Endothelial cell of umbilical vein (primary cell): ENCODE measurements around the gene MRM2. TPM values are rescaled to one million over a fixed set of nuclear protein-coding genes. Genes with fewer than 3 reads are reported as not detected.

Source experiments
- BruUV-seq: library from RNA; stranded (reverse); fragments of 400-500 nt; replicated peaks from 2 replicates; lab custom pipeline; 2021; lab: Mats Ljungman, UMichigan
- CTCF ChIA-PET: fragments of 300-600, 350-600 bp; sonication (Branson Sonifier 250); formaldehyde crosslinking; loops from one replicate; lab custom pipeline; 2021; ENCODE audit warnings: antibody characterized with exemption, inconsistent platforms; lab: Charles Lee
- POLR2A ChIA-PET: fragments of 300-600, 350-600 bp; sonication (Branson Sonifier 250); formaldehyde crosslinking; loops from one replicate; lab custom pipeline; 2021; ENCODE audit warnings: antibody characterized with exemption, inconsistent platforms; lab: Charles Lee
- DNase-seq: peaks from one replicate; pipeline ENCODE4 v3.0.0-alpha.2; 2011; ENCODE audit warnings: low read depth, low spot score
- FAIRE-seq: peaks from 2 replicates; lab custom pipeline; 2011; peaks lifted over from hg19 to GRCh38; lab: Jason Lieb, UNC
- H2AFZ ChIP-seq: 2 replicates; pipeline ENCODE4 v1.6.0; 2012; ENCODE audit warnings: low read depth, low read length, control low read depth, inconsistent platforms
- H3K27ac ChIP-seq: 2 replicates; pipeline ENCODE4 v1.5.1; 2011; ENCODE audit warnings: low read depth, mild to moderate bottlenecking, control low read depth, low read length, moderate library complexity; ENCODE audit not compliant: insufficient read depth
- H3K27me3 ChIP-seq, 2 experiments: 2 replicates each; pipeline versions ENCODE4 v1.6.0 to v1.6.1; 2011; ENCODE audit warnings: low read length in 2 of 2, mixed read lengths in 1 of 2; ENCODE audit not compliant: control insufficient read depth in 2 of 2, insufficient read depth in 2 of 2
- H3K36me3 ChIP-seq, 2 experiments: 2 replicates in 1 of 2; 3 replicates in 1 of 2; pipeline ENCODE4 v1.5.1; 2011; ENCODE audit warnings: low read length in 2 of 2, mild to moderate bottlenecking in 1 of 2, moderate library complexity in 1 of 2; ENCODE audit not compliant: control insufficient read depth in 2 of 2, insufficient read depth in 2 of 2; ENCODE audit errors: extremely low read depth in 1 of 2
- H3K4me1 ChIP-seq: 3 replicates; pipeline ENCODE4 v1.5.1; 2011; ENCODE audit warnings: mild to moderate bottlenecking, low read length; ENCODE audit not compliant: control insufficient read depth, insufficient read depth; ENCODE audit errors: extremely low read depth
- H3K4me2 ChIP-seq: 2 replicates; pipeline ENCODE4 v1.6.1; 2011; ENCODE audit warnings: low read length, control low read depth, mixed read lengths; ENCODE audit not compliant: insufficient read depth
- H3K4me3 ChIP-seq, 3 experiments: fragments of 200-600 bp in 1 of 3; sonication (generic), shearing (Covaris generic) in 1 of 3; replicated peaks in 1 of 3; 2 replicates each; pipeline ENCODE4 v1.5.1; 2011 to 2016; ENCODE audit warnings: control low read depth in 3 of 3, low read length in 3 of 3, mild to moderate bottlenecking in 2 of 3, inconsistent platforms in 1 of 3, low read depth in 1 of 3, moderate library complexity in 1 of 3; ENCODE audit not compliant: insufficient read depth in 1 of 3
- H3K79me2 ChIP-seq: 2 replicates; pipeline ENCODE4 v1.6.0; 2012; ENCODE audit warnings: low read length, inconsistent platforms; ENCODE audit not compliant: control insufficient read depth, insufficient read depth
- H3K9ac ChIP-seq: replicated peaks from 2 replicates; pipeline ENCODE3; 2011; ENCODE audit warnings: low read length, control low read depth; ENCODE audit not compliant: insufficient read depth; ENCODE audit errors: extremely low read depth
- H3K9me1 ChIP-seq: replicated peaks from 3 replicates; pipeline ENCODE4 v1.6.0; 2011; ENCODE audit warnings: mild to moderate bottlenecking, low read length; ENCODE audit not compliant: control insufficient read depth, insufficient read depth; ENCODE audit errors: extremely low read depth
- H3K9me3 ChIP-seq: replicated peaks from 2 replicates; pipeline ENCODE4 v1.5.1; 2012; ENCODE audit warnings: low read length, inconsistent platforms; ENCODE audit not compliant: control insufficient read depth, insufficient read depth
- H4K20me1 ChIP-seq: replicated peaks from 2 replicates; pipeline ENCODE3; 2011; ENCODE audit warnings: mild to moderate bottlenecking, low read length; ENCODE audit not compliant: control insufficient read depth, insufficient read depth; ENCODE audit errors: extremely low read depth
- EZH2 ChIP-seq: IDR thresholded peaks from 2 replicates; pipeline ENCODE4 v1.6.1; 2012; ENCODE audit warnings: borderline replicate concordance, low read depth, mild to moderate bottlenecking, moderate library complexity, low read length, inconsistent platforms; ENCODE audit not compliant: severe bottlenecking
- FOS ChIP-seq: IDR thresholded peaks from 2 replicates; pipeline ENCODE4 v1.6.1; 2011; ENCODE audit warnings: mild to moderate bottlenecking, low read length, moderate library complexity, borderline replicate concordance; ENCODE audit not compliant: insufficient read depth
- GATA2 ChIP-seq: IDR thresholded peaks from 2 replicates; pipeline ENCODE4 v1.7.0; 2011; ENCODE audit warnings: low read depth, mild to moderate bottlenecking, moderate library complexity, mixed read lengths, low read length; ENCODE audit not compliant: insufficient read length, insufficient read depth
- JUN ChIP-seq: IDR thresholded peaks from 2 replicates; pipeline ENCODE4 v1.6.1; 2011; ENCODE audit warnings: borderline replicate concordance, low read depth; ENCODE audit not compliant: insufficient read length, insufficient read depth
- MAX ChIP-seq: IDR thresholded peaks from 2 replicates; pipeline ENCODE4 v1.6.1; 2011; ENCODE audit not compliant: insufficient read depth, insufficient read length
- MYC ChIP-seq: IDR thresholded peaks from one replicate; pipeline ENCODE4 v1.6.1; 2011; ENCODE audit warnings: mild to moderate bottlenecking, low read depth, low read length
- POLR2A ChIP-seq: IDR thresholded peaks from 2 replicates; pipeline ENCODE4 v1.6.1; 2012; ENCODE audit warnings: low read depth, mild to moderate bottlenecking, control low read depth, low read length
- POLR2AphosphoS5 ChIP-seq: IDR thresholded peaks from 2 replicates; pipeline ENCODE4 v1.6.1; 2012; ENCODE audit warnings: low read depth, mild to moderate bottlenecking, control low read depth, low read length, moderate library complexity; ENCODE audit not compliant: insufficient read depth
- dilution Hi-C: fragments of 300-500 bp; cut with MboI; formaldehyde crosslinking; loops from one replicate; pipeline ENCODE4 v1.15.0; 2019; ENCODE audit warnings: low sequenced_read_pairs; ENCODE audit not compliant: extremely low pct_ligation_motif_present
- intact Hi-C: fragments of 100-400 bp; cut with micrococcal nuclease; formaldehyde crosslinking; loops from one replicate; pipeline ENCODE4 v1.10.0; 2022
- polyA plus RNA-seq, 4 experiments: library from polyadenylated mRNA; depleted of rRNA in 3 of 4; stranded (reverse) in 3 of 4; unstranded in 1 of 4; fragments of >200 nt; gene quantifications; 2 replicates each; pipeline versions ENCODE4 v1.2.1 to v1.2.3, GENCODE V29; 2011 to 2012; ENCODE audit warnings: missing spikeins in 1 of 4
- total RNA-seq: library from RNA; stranded (reverse); gene quantifications from 2 replicates; pipeline ENCODE4 v1.2.3, GENCODE V29; 2021
- TF ChIP-seq, protein P1 (sequence below), 2 donors: IDR thresholded peaks; 1 replicate in 1 of 2; 2 replicates in 1 of 2; pipeline ENCODE4 v1.5.1; 2011; ENCODE audit warnings: low read length in 2 of 2, mild to moderate bottlenecking in 2 of 2, moderate library complexity in 2 of 2, control low read depth in 1 of 2, inconsistent platforms in 1 of 2, low read depth in 1 of 2; ENCODE audit not compliant: insufficient read depth in 1 of 2; ENCODE audit errors: extremely low read depth in 1 of 2

The MRM2 gene
- total and polyA plus RNA-seq, 2 donors (not counting 3 experiments of a cell fraction or from before 2014, with no cell fraction given): 10.6 to 20.8 TPM

GRCh38 chr7:2220030-2220429, 22.0 kb downstream of the MRM2 start:
- Histone ChIP-seq H4K20me1 (no peaks in the 10 kb centered on the region), H3K79me2 (no peaks in the 10 kb centered on the region), H3K4me3 (no peak overlapping the region), H3K4me2 (no peak overlapping the region), H3K9ac (no peak overlapping the region), H3K9me3 (no peaks in the 10 kb centered on the region), H3K9me1 (no peaks in the 10 kb centered on the region), H3K4me1 (no peaks in the 10 kb centered on the region), H3K36me3 (peaks cover 8 to 46% of the 10 kb centered on the region in 2 experiments), H3K27me3 (no peaks in the 10 kb centered on the region), H3K27ac (no peak overlapping the region), H2AFZ (no peak overlapping the region)
- FAIRE-seq: no peak
- no peak for TF ChIP-seq JUN
- TF ChIP-seq MAX: no peak
- TF ChIP-seq EZH2: no peak
- TF ChIP-seq MYC: no peak
- no peak for TF ChIP-seq POLR2AphosphoS5
- TF ChIP-seq POLR2A: no peak
- TF ChIP-seq, protein P1, sequence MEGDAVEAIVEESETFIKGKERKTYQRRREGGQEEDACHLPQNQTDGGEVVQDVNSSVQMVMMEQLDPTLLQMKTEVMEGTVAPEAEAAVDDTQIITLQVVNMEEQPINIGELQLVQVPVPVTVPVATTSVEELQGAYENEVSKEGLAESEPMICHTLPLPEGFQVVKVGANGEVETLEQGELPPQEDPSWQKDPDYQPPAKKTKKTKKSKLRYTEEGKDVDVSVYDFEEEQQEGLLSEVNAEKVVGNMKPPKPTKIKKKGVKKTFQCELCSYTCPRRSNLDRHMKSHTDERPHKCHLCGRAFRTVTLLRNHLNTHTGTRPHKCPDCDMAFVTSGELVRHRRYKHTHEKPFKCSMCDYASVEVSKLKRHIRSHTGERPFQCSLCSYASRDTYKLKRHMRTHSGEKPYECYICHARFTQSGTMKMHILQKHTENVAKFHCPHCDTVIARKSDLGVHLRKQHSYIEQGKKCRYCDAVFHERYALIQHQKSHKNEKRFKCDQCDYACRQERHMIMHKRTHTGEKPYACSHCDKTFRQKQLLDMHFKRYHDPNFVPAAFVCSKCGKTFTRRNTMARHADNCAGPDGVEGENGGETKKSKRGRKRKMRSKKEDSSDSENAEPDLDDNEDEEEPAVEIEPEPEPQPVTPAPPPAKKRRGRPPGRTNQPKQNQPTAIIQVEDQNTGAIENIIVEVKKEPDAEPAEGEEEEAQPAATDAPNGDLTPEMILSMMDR (IDR thresholded peaks at IDR 0.05; ENCODE audit: extremely low read depth in 1 of 2, insufficient read depth in 1 of 2, low read depth in 1 of 2, low read length in 2 of 2): no peak
- TF ChIP-seq GATA2: no peak
- no peak for TF ChIP-seq FOS
- DNase-seq: no peak
- ChIA-PET CTCF (interaction anchor here (0.7 kb wide), 1 partner anchor 128 kb away, joined by 3 read pairs; no protein-coding TSS in a partner anchor), POLR2A (no interaction called here)
- no TSS peak for BruUV-seq
- dilution Hi-C loops: no loop called here
- intact Hi-C loops: no loop called here
